ENCODE results near the gene RAB30. TPM values are rescaled to one million over a fixed set of nuclear protein-coding genes. Genes with fewer than 3 reads are reported as not detected.

The RAB30 gene
- total RNA-seq, 1 donor from 2014 or later, result 73.8 TPM

GRCh38 chr11:83051760-83052671 is 19.7 kb downstream of the RAB30 start:
- Mint-ChIP-seq H3K4me3 (ENCODE audit: unreplicated experiment) (peak overlapping the region; percentile 51), H3K36me3 (ENCODE audit: unreplicated experiment) (peaks cover 15% of the 10 kb centered on the region), H3K27ac (ENCODE audit: unreplicated experiment) (peak overlapping the region; percentile 99), H3K4me1 (ENCODE audit: unreplicated experiment) (peaks cover 88% of the 10 kb centered on the region), H3K9me3 (ENCODE audit: unreplicated experiment) (peaks cover 9% of the 10 kb centered on the region), H3K27me3 (ENCODE audit: unreplicated experiment) (no peaks in the 10 kb centered on the region)
- peak; percentile 89 for DNase-seq (ENCODE audit: extremely low spot score, unreplicated experiment)
- no peak for TF ChIP-seq CTCF (IDR thresholded peaks at IDR 0.05)

- peaks cover 2% of the 10 kb centered on the region for H3K36me3 Mint-ChIP-seq (ENCODE audit: unreplicated experiment)
- no peaks in the 10 kb centered on the region for H3K27me3 Mint-ChIP-seq (ENCODE audit: unreplicated experiment)
- H3K9me3 Mint-ChIP-seq (ENCODE audit: unreplicated experiment), result no peaks in the 10 kb centered on the region
- peaks cover 89% of the 10 kb centered on the region for H3K4me1 Mint-ChIP-seq (ENCODE audit: unreplicated experiment)
- peak overlapping the region; percentile 83 for H3K27ac Mint-ChIP-seq (ENCODE audit: unreplicated experiment)
- no peak for TF ChIP-seq CTCF (IDR thresholded peaks at IDR 0.05)
- DNase-seq (ENCODE audit: extremely low spot score, unreplicated experiment), result no peak
- H3K4me3 Mint-ChIP-seq (ENCODE audit: unreplicated experiment), result no peak overlapping the region
These were observed 24.0 kb downstream of the RAB30 start for GRCh38 chr11:83047515-83048225.

GRCh38 chr11:83046621-83047172 is 25.0 kb downstream of the RAB30 start:
- no peak for TF ChIP-seq CTCF (IDR thresholded peaks at IDR 0.05)
- Mint-ChIP-seq H3K36me3 (ENCODE audit: unreplicated experiment) (peaks cover 2% of the 10 kb centered on the region), H3K27ac (ENCODE audit: unreplicated experiment) (peak overlapping the region; percentile 83), H3K4me3 (ENCODE audit: unreplicated experiment) (no peak overlapping the region), H3K4me1 (ENCODE audit: unreplicated experiment) (peaks cover 84% of the 10 kb centered on the region), H3K27me3 (ENCODE audit: unreplicated experiment) (no peaks in the 10 kb centered on the region), H3K9me3 (ENCODE audit: unreplicated experiment) (no peaks in the 10 kb centered on the region)
- DNase-seq (ENCODE audit: extremely low spot score, unreplicated experiment), result no peak

GRCh38 chr11:83044958-83045712 is 26.6 kb downstream of the RAB30 start:
- DNase-seq (ENCODE audit: extremely low spot score, unreplicated experiment), result no peak
- Mint-ChIP-seq H3K4me3 (ENCODE audit: unreplicated experiment) (no peak overlapping the region), H3K4me1 (ENCODE audit: unreplicated experiment) (peaks cover 77% of the 10 kb centered on the region), H3K9me3 (ENCODE audit: unreplicated experiment) (no peaks in the 10 kb centered on the region), H3K27me3 (ENCODE audit: unreplicated experiment) (no peaks in the 10 kb centered on the region), H3K27ac (ENCODE audit: unreplicated experiment) (peak overlapping the region; percentile 83), H3K36me3 (ENCODE audit: unreplicated experiment) (peaks cover 4% of the 10 kb centered on the region)
- no peak for TF ChIP-seq CTCF (IDR thresholded peaks at IDR 0.05)
